GM21381 (cell line): ENCODE data around the gene MFAP1.
A peak's percentile ranks its signal among the peaks of the same experiment; 100 is the strongest.

Source experiments
- ATAC-seq: cut with Tn5 transposase; IDR thresholded peaks from one replicate; pipeline ENCODE4 v1.9.1; 2021; ENCODE audit warnings: mild to moderate bottlenecking, moderate library complexity; ENCODE audit not compliant: unreplicated experiment

MFAP1 gene

GRCh38 chr15:43777267-43777914, 47.1 kb downstream of the MFAP1 start:
- peak; percentile 59 for ATAC-seq

GRCh38 chr15:43776718-43777266, 47.7 kb downstream of the MFAP1 start, which contains the start of gene ELL3:
Gene ELL3, minus strand, starts transcription at chr15:43776966. Its CDS starts 65 bp downstream, at chr15:43776901.
- peak; percentile 39 for ATAC-seq

GRCh38 chr15:43776101-43776717, 48.3 kb downstream of the MFAP1 start:
- ATAC-seq: peak; percentile 58

GRCh38 chr15:43775411-43775965, 49.0 kb downstream of the MFAP1 start:
- ATAC-seq: no peak

GRCh38 chr15:43774062-43774461, 50.4 kb downstream of the MFAP1 start:
- no peak for ATAC-seq

GRCh38 chr15:43772624-43773023, 51.9 kb downstream of the MFAP1 start:
- no peak for ATAC-seq

- ATAC-seq: no peak
These were observed 52.7 kb downstream of the MFAP1 start for GRCh38 chr15:43771816-43772215.

GRCh38 chr15:43769584-43770228, 54.8 kb downstream of the MFAP1 start:
- no peak for ATAC-seq

- no peak for ATAC-seq
These were observed 60.6 kb downstream of the MFAP1 start for GRCh38 chr15:43763819-43764446.

GRCh38 chr15:43762824-43763223, 61.7 kb downstream of the MFAP1 start:
- no peak for ATAC-seq
